T-cell (primary cell): Measurements from ENCODE around the gene UPF1. TPM values are rescaled to one million over a fixed set of nuclear protein-coding genes. Genes with fewer than 3 reads are reported as not detected.
A peak's percentile ranks its signal among the peaks of the same experiment; 100 is the strongest.

ENCODE experiments used
- ATAC-seq, 4 experiments: fragments of 200-7000 bp in 3 of 4; fragments of 150-1000 bp in 1 of 4; cut with Tn5 transposase; replicated peaks in 1 of 4; 1 replicate in 3 of 4; 2 replicates in 1 of 4; pipeline ENCODE4 v1.10.0; 2021; ENCODE audit warnings: moderate library complexity in 3 of 4, mild to moderate bottlenecking in 2 of 4, moderate number of reproducible peaks in 1 of 4
- CTCF ChIA-PET, 2 donors: fragments of 300-600 bp; sonication (Branson Sonifier 250); formaldehyde crosslinking; loops; one replicate each; lab custom pipeline; 2022; ENCODE audit warnings: antibody characterized with exemption in 2 of 2; lab: Charles Lee
- POLR2A ChIA-PET, 2 donors: fragments of 300-600 bp; sonication (Branson Sonifier 250); formaldehyde crosslinking; loops; one replicate each; lab custom pipeline; 2022; ENCODE audit warnings: antibody characterized with exemption in 2 of 2; lab: Charles Lee
- DNase-seq, 35 experiments: peaks; one replicate each; pipeline versions ENCODE4 v3.0.0 to v3.0.0-alpha.2; 2013 to 2023
- H3K27ac ChIP-seq: one replicate; pipeline ENCODE4 v1.5.1; 2013; ENCODE audit warnings: low read length
- H3K27me3 ChIP-seq, 2 experiments: replicated peaks in 1 of 2; 1 replicate in 1 of 2; 2 replicates in 1 of 2; pipeline versions ENCODE4 v1.6.1 to v1.7.0; 2013; ENCODE audit warnings: low read length in 1 of 2, mixed read lengths in 1 of 2; ENCODE audit not compliant: control insufficient read depth in 2 of 2, insufficient read depth in 2 of 2; ENCODE audit errors: extremely low read depth in 1 of 2
- H3K36me3 ChIP-seq, 2 donors: 1 replicate in 1 of 2; 2 replicates in 1 of 2; pipeline versions ENCODE4 v1.6.1 to v1.7.0; 2013; ENCODE audit warnings: low read length in 1 of 2; ENCODE audit not compliant: control insufficient read depth in 2 of 2, insufficient read depth in 1 of 2; ENCODE audit errors: extremely low read depth in 1 of 2
- H3K4me1 ChIP-seq, 2 experiments: 1 replicate in 1 of 2; 2 replicates in 1 of 2; pipeline versions ENCODE4 v1.6.1 to v1.7.0; 2013; ENCODE audit warnings: low read length in 2 of 2, mixed read lengths in 1 of 2; ENCODE audit not compliant: insufficient read depth in 2 of 2, control insufficient read depth in 1 of 2; ENCODE audit errors: extremely low read depth in 1 of 2
- H3K4me3 ChIP-seq, 2 donors: 1 replicate in 1 of 2; 2 replicates in 1 of 2; pipeline versions ENCODE4 v1.5.1 to v1.7.0; 2013; ENCODE audit warnings: mild to moderate bottlenecking in 2 of 2, low read length in 1 of 2, moderate library complexity in 1 of 2; ENCODE audit not compliant: control insufficient read depth in 1 of 2; ENCODE audit errors: extremely low read depth in 1 of 2
- H3K9me3 ChIP-seq: 2 replicates; pipeline ENCODE4 v1.7.0; 2013
- H3K27ac Mint-ChIP-seq, 2 donors: one replicate each; pipeline ENCODE4 v1.8.0; 2020 to 2021; ENCODE audit warnings: mild to moderate bottlenecking in 2 of 2, mixed read lengths in 2 of 2
- H3K27me3 Mint-ChIP-seq, 2 donors: one replicate each; pipeline ENCODE4 v1.8.0; 2021 to 2022; ENCODE audit warnings: mixed read lengths in 2 of 2
- H3K36me3 Mint-ChIP-seq: one replicate; pipeline ENCODE4 v1.8.0; 2021; ENCODE audit warnings: mixed read lengths
- H3K4me1 Mint-ChIP-seq, 3 donors: one replicate each; pipeline ENCODE4 v1.8.0; 2020 to 2022; ENCODE audit warnings: mixed read lengths in 3 of 3, mild to moderate bottlenecking in 1 of 3
- H3K4me3 Mint-ChIP-seq, 3 donors: one replicate each; pipeline ENCODE4 v1.8.0; 2020 to 2022; ENCODE audit warnings: mild to moderate bottlenecking in 3 of 3, mixed read lengths in 3 of 3, moderate library complexity in 3 of 3
- H3K9me3 Mint-ChIP-seq, 3 donors: one replicate each; pipeline ENCODE4 v1.8.0; 2020 to 2022; ENCODE audit warnings: mixed read lengths in 3 of 3
- WGBS: methylation state at CpG from one replicate; pipeline ENCODE4 v1.1.5; 2013; ENCODE audit warnings: missing lambda C conversion rate; ENCODE audit not compliant: insufficient coverage; 5-methylcytosine and 5-hydroxymethylcytosine counted together
- total RNA-seq, 35 experiments: library from RNA in 6 of 35; stranded (reverse) in 6 of 35; fragments of 120-200 nt in 1 of 35; gene quantifications; one replicate each; pipeline versions ENCODE4 v1.2.1 to v1.2.4 and lab custom pipeline; 2013 to 2026

The UPF1 gene
- total RNA-seq, 5 donors from 2014 or later (not counting 1 experiment from before 2014, with no cell fraction given): 114 to 143 (median 127) TPM

GRCh38 chr19:18870531-18871172 is 38.9 kb downstream of the UPF1 start:
- H3K27me3 ChIP-seq: peaks cover 0 to 18% of the 10 kb centered on the region in 2 experiments
- Mint-ChIP-seq H3K36me3 (peaks cover 10% of the 10 kb centered on the region), H3K9me3 (no peaks in the 10 kb centered on the region), H3K27ac (no peak overlapping the region), H3K27me3 (peaks cover 8 to 10% of the 10 kb centered on the region in 2 donors), H3K4me3 (peak overlapping the region in 2 of 3 donors; percentile 34 to 75), H3K4me1 (peaks cover 10 to 16% (median 15%) of the 10 kb centered on the region in 3 donors)
- H3K4me3 ChIP-seq: no peak overlapping the region
- ChIA-PET POLR2A (no interaction called here), CTCF (no interaction called here)
- WGBS: 28% methylated on average over 25 of the region's 25 CpGs
- ATAC-seq (no peak), DNase-seq (no peak)
- peaks cover 2 to 26% of the 10 kb centered on the region in 2 experiments for H3K4me1 ChIP-seq
- H3K36me3 ChIP-seq: peaks cover 22 to 25% of the 10 kb centered on the region in 2 donors
- no peak overlapping the region for H3K27ac ChIP-seq
- H3K9me3 ChIP-seq: no peaks in the 10 kb centered on the region

- H3K4me1 ChIP-seq: peaks cover 2 to 20% of the 10 kb centered on the region in 2 experiments
- peaks cover 0 to 18% of the 10 kb centered on the region in 2 experiments for H3K27me3 ChIP-seq
- H3K27me3 Mint-ChIP-seq: peaks cover 8 to 10% of the 10 kb centered on the region in 2 donors
- ChIA-PET POLR2A (no interaction called here), CTCF (no interaction called here)
- H3K36me3 Mint-ChIP-seq: peaks cover 10% of the 10 kb centered on the region
- H3K9me3 ChIP-seq: no peaks in the 10 kb centered on the region
- H3K4me3 Mint-ChIP-seq: peak overlapping the region in 1 of 3 donors; percentile 75
- no peaks in the 10 kb centered on the region for H3K9me3 Mint-ChIP-seq
- no CpG with 5 or more reads among the region's 7 CpGs for whole genome bisulfite sequencing
- no peak for DNase-seq
- H3K4me3 ChIP-seq: no peak overlapping the region
- ATAC-seq: no peak
- H3K36me3 ChIP-seq: peaks cover 17% of the 10 kb centered on the region in 2 donors
- no peak overlapping the region for H3K27ac ChIP-seq
- H3K27ac Mint-ChIP-seq: no peak overlapping the region
- H3K4me1 Mint-ChIP-seq: peaks cover 10 to 16% (median 15%) of the 10 kb centered on the region in 3 donors
These were observed 39.8 kb downstream of the UPF1 start for GRCh38 chr19:18871543-18871942.

- Histone ChIP-seq H3K27me3 (peaks cover 0 to 6% of the 10 kb centered on the region in 2 experiments), H3K4me1 (peaks cover 0 to 2% of the 10 kb centered on the region in 2 experiments), H3K9me3 (no peaks in the 10 kb centered on the region), H3K4me3 (no peak overlapping the region), H3K36me3 (no peaks in the 10 kb centered on the region), H3K27ac (no peak overlapping the region)
- ChIA-PET CTCF (interaction anchor here in 1 of 2 donors (0.5 kb wide), 1 partner anchor 1313 kb away, joined by 3 read pairs; no protein-coding TSS in a partner anchor), POLR2A (no interaction called here)
- 94% methylated on average over 3 of the region's 5 CpGs for WGBS
- Mint-ChIP-seq H3K36me3 (peaks cover 3% of the 10 kb centered on the region), H3K4me3 (no peak overlapping the region), H3K9me3 (no peaks in the 10 kb centered on the region), H3K27me3 (peaks cover 8 to 9% of the 10 kb centered on the region in 2 donors), H3K4me1 (peaks cover 9 to 13% (median 10%) of the 10 kb centered on the region in 3 donors), H3K27ac (no peak overlapping the region)
- ATAC-seq (no peak), DNase-seq (no peak)
These were observed 44.0 kb downstream of the UPF1 start for GRCh38 chr19:18875726-18876125.

- H3K27ac Mint-ChIP-seq: no peak overlapping the region
- no peak overlapping the region for H3K27ac ChIP-seq
- no peaks in the 10 kb centered on the region for H3K36me3 ChIP-seq
- H3K36me3 Mint-ChIP-seq: no peaks in the 10 kb centered on the region
- peaks cover 0 to 3% of the 10 kb centered on the region in 2 donors for H3K27me3 Mint-ChIP-seq
- no peaks in the 10 kb centered on the region for H3K9me3 ChIP-seq
- no peak overlapping the region for H3K4me3 Mint-ChIP-seq
- ATAC-seq: no peak
- H3K27me3 ChIP-seq: no peaks in the 10 kb centered on the region
- DNase-seq: no peak
- ChIA-PET POLR2A (interaction anchor here in 1 of 2 donors (0.6 kb wide), 1 partner anchor 27 kb away, joined by 4 read pairs; no protein-coding TSS in a partner anchor), CTCF (no interaction called here)
- 88% methylated on average over 7 of the region's 7 CpGs for WGBS
- H3K4me1 Mint-ChIP-seq: peaks cover 2 to 4% (median 3%) of the 10 kb centered on the region in 3 donors
- H3K4me1 ChIP-seq: no peaks in the 10 kb centered on the region
- H3K4me3 ChIP-seq: no peak overlapping the region
- no peaks in the 10 kb centered on the region for H3K9me3 Mint-ChIP-seq
These were observed 45.1 kb downstream of the UPF1 start for GRCh38 chr19:18876865-18877264.

- Histone ChIP-seq H3K36me3 (no peaks in the 10 kb centered on the region), H3K27ac (no peak overlapping the region), H3K9me3 (no peaks in the 10 kb centered on the region), H3K4me3 (no peak overlapping the region), H3K4me1 (peaks cover 0 to under 1% of the 10 kb centered on the region in 2 experiments), H3K27me3 (no peaks in the 10 kb centered on the region)
- ATAC-seq (no peak), DNase-seq (no peak)
- POLR2A ChIA-PET: no interaction called here
- Mint-ChIP-seq H3K4me1 (no peaks in the 10 kb centered on the region), H3K36me3 (no peaks in the 10 kb centered on the region), H3K4me3 (no peak overlapping the region), H3K27me3 (peaks cover 0 to 3% of the 10 kb centered on the region in 2 donors), H3K9me3 (no peaks in the 10 kb centered on the region), H3K27ac (no peak overlapping the region)
- CTCF ChIA-PET: no interaction called here
- 90% methylated on average over 21 of the region's 25 CpGs for WGBS
These were observed 46.5 kb downstream of the UPF1 start for GRCh38 chr19:18878058-18878797.

- Mint-ChIP-seq H3K4me3 (no peak overlapping the region), H3K9me3 (no peaks in the 10 kb centered on the region), H3K4me1 (no peaks in the 10 kb centered on the region), H3K36me3 (no peaks in the 10 kb centered on the region), H3K27ac (no peak overlapping the region), H3K27me3 (peaks cover 0 to 3% of the 10 kb centered on the region in 2 donors)
- no peak overlapping the region for H3K27ac ChIP-seq
- ChIA-PET POLR2A (no interaction called here), CTCF (no interaction called here)
- WGBS: 92% methylated on average over 27 of the region's 34 CpGs
- H3K36me3 ChIP-seq: no peaks in the 10 kb centered on the region
- H3K9me3 ChIP-seq: no peaks in the 10 kb centered on the region
- DNase-seq: no peak
- no peak overlapping the region for H3K4me3 ChIP-seq
- peaks cover 0 to 4% of the 10 kb centered on the region in 2 experiments for H3K4me1 ChIP-seq
- no peaks in the 10 kb centered on the region for H3K27me3 ChIP-seq
- ATAC-seq: no peak
These were observed 47.3 kb downstream of the UPF1 start for GRCh38 chr19:18878858-18879578.
